Left lobe of liver (tissue), 2 donors: ENCODE data around the gene WDR38. TPM values are rescaled to one million over a fixed set of nuclear protein-coding genes. Genes with fewer than 3 reads are reported as not detected.
"Not testable (repeated sequence)": the region's sequence is repeated elsewhere in the genome, so short reads cannot be mapped to it uniquely, and the experiment has no call there.

Source experiments
- ATAC-seq: fragments of 200-7000 bp; cut with Tn5 transposase; one replicate; pipeline ENCODE4 v1.9.1; 2020; ENCODE audit warnings: mild to moderate bottlenecking, moderate library complexity
- DNase-seq: peaks from one replicate; pipeline ENCODE4 v3.0.0-alpha.2; 2020; ENCODE audit warnings: low spot score
- total RNA-seq: library from RNA; stranded (reverse); gene quantifications from one replicate; pipeline ENCODE4 v1.2.1, GENCODE V29; 2021
- donor health status: DM: no; HTN: no; CAD: no; lungs with moderate emphysema.
- donor health status: DM: no; HTN: yes; CAD: no.

WDR38 gene
- total RNA-seq, 1 donor from 2014 or later, result not detected

DNA sequence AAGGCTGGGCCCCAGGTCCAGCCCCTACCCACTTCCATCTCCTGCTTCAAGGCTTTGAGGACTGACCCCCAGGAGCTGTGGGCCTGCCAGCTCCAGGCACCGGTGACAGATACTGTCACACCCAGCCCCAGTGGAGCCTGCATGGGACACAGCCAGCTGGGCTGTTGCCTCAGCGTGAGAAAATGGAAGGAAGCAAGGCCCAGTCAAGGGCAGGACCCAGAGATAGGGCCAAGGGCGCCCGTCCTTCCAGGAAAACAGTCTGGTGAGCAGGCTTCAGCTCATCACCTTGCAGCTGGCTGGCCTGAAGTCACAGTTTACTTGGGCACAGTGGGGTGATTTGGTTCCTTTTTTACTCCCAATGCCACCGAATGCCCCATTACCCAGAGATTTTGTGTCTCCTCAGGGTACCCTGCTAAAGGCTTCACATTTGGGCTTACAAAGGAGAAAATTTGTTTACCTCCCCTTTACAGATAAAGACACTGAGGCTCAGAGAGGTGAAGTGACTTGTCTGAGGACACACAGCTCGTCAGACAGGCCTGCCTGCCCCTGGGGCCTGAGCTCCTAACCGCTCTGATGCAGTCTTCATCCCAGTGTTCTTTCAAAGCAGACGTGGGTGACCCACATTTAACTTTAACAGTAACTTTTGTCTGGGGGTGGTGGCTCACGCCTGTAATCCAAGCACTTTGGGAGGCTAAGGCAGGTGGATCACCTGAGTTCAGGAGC lies 21.5 kb upstream of the WDR38 start:
- peak; percentile 71 for ATAC-seq

DNA sequence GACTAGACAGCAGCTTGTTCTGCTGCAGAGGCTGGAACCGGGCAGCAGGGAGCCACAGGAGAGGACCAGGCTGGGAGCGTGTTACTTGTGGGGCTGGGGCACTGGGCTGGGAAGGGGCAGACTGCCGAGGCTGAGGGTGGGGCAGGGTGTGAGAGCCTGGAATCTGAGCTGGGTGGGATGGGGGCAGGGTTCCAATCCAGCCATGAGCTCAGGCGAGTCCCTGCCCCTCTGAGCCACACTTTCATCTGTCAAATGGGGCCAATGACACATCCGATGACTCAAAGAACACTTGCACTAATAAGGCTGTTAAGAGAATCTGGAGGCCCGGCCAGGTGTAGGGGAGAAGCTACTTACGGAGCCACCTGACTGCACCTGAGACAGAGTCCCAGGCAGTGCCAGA lies 18.7 kb upstream of the WDR38 start:
- ATAC-seq (no peak), DNase-seq (no peak)

More for the DNA sequence above, 21.5 kb upstream of the WDR38 start:
- DNase-seq, result no peak

DNA sequence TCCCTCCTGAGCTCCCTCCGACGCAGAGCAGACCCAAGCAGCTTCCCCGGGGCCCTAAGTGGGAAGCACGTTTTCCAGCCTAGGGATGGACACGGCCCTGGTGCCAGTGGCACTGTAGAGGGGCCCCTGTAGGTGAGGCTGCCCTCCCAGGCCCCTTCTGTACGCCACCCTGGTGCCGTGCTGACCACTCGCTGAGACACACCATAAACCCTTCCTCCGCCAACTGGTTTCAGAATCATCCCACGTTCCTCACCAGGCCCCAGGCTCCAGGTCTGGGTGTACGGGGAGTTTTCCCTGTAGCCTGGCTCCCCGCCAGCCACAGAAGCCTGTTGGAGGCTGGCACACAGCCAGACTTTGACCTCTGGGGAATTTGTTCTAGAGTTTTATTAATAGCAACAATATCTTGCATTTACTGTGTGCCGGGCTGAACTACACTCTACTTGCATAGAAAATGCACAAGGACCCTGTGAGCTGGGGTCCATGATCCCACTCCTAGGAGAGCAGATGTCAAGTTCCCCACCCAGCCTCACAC lies 18.2 kb upstream of the WDR38 start:
- DNase-seq, result no peak
- ATAC-seq, result peak; percentile 16

DNA sequence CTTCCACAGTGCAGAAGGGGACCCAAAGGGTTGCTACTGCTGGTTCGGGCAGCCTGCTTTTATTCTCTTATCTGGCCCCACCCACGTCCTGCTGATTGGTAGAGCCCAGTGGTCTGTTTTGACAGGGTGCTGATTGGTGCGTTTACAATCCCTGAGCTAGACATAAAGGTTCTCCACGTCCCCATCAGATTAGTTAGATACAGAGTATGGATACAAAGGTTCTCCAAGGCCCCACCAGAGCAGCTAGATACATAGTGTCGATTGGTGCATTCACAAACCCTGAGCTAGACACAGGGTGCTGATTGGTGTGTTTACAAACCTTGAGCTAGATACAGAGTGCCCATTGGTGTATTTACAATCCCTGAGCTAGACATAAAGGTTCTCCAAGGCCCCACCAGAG lies 15.1 kb upstream of the WDR38 start:
- not testable (repeated sequence) for DNase-seq, ATAC-seq

DNA sequence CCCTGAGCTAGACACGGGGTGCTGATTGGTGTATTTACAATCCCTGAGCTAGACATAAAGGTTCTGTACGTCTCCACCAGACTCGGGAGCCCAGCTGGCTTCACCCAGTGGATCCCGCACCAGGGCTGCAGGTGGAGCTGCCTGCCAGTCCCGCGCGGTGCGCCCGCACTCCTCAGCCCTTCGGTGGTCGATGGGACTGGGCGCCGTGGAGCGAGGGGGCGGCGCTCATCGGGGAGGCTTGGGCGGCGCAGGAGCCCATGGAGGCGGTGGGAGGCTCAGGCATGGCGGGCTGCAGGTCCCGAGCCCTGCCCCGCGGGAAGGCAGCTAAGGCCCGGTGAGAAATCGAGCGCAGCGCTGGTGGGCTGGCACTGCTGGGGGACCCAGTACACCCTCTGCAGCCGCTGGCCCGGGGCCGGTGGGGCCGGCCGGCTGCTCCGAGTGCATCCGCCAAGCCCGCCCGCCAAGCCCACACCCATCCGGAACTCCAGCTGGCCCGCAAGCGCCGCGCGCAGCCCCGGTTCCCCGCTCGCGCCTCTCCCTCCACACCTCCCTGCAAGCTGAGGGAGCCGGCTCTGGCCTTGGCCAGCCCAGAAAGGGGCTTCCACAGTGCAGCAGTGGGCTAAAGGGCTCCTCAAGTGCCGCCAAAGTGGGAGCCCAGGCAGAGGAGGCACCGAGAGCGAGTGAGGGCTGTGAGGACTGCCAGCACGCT lies 14.5 kb upstream of the WDR38 start:
- ATAC-seq, DNase-seq: not testable (repeated sequence)

DNA sequence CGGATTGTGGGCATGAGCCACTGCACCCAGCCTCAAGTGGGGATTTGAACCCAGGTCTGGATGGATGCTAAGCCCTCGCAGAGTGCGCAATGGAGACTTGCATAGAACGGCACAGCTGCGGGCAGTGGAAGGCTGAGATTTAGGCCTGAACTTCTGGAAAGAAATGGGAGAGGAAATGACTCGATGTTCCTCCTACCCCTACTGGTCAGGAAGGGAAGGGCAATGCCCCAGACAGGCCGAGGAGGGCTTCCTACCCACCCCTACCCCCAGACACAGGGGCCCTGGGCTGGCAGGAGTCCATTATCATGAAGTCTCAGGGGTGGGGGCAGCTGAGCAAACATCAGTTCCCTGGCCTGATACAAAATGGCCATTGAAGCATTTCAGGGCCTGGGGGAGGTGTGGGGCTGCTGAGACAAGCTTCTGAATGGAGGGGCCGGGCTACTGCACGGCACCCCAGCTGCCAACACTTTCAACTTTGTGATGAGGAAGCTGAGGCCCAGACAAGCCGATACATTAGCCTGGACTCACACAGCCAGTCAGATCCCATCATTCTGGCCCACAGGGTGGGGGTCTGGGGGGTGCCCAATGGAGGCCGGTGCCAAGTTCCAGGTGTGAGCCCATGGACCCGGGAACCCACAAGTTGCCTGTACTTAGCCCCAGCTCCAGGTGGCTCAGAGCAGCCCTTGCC lies 13.5 kb upstream of the WDR38 start:
- ATAC-seq (peak; percentile 24), DNase-seq (no peak)

DNA sequence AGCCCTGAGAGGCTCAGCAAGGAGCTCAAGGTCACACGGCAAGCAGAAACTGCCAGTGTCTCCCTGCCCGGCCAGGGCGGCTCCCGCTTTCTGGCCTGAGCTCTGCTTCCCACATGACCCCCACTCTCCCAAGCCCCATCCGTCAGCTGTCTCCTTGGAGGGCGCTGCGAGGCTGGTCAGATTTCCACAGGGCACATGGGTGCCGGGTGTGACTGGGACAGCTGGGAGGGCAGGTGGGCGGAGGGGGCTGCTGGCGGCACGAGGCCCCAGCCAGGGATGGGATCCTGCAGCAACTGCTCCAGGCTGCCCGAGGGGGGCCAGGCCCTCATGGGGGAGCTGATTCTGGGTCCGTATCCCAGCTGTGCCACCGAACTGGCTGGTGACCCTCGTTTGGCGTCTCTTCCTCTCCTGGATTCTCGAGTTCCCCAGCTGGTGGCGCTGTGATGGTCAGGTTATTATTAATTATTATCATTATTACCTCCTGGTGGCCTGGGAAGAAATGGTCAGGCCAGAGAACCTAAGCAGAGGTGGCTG lies 12.9 kb upstream of the WDR38 start:
- ATAC-seq, result no peak
- no peak for DNase-seq

DNA sequence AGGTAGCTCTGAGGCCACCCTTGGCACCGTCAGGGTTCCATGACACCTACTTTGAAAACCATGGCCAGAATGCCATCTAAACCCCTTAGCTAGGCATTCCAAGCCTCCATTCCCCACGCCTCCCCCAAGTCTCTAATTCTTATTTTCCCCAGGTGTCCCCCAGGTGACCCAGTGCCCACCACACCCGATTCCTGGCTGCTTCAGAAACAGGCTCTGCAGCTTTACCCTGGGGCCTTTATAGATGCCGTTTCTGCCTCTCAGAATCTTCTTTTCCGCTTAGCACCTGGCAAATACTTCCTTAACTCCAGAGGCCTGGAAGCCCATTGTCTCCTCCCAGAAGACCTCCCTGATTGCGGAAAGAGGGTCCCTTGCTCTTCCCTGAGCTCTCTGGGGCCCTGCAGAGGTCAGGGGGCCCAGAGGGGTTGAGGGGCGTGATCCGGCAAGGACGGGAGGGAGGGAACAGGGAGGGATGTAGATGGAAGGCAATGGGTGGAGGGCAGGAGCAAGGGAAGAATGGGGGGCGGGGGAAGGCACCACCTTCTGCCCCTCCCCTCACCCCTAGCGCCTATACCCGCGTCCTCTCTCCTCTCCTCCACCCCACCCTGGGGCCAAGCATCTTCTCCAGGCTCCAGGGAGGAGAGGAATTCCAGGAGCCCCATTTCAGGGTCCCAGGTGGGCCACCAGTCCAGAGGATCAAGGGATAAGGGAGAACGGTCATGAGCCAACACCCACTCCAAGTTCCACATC lies 12.0 kb upstream of the WDR38 start:
- ATAC-seq, result no peak
- no peak for DNase-seq

DNA sequence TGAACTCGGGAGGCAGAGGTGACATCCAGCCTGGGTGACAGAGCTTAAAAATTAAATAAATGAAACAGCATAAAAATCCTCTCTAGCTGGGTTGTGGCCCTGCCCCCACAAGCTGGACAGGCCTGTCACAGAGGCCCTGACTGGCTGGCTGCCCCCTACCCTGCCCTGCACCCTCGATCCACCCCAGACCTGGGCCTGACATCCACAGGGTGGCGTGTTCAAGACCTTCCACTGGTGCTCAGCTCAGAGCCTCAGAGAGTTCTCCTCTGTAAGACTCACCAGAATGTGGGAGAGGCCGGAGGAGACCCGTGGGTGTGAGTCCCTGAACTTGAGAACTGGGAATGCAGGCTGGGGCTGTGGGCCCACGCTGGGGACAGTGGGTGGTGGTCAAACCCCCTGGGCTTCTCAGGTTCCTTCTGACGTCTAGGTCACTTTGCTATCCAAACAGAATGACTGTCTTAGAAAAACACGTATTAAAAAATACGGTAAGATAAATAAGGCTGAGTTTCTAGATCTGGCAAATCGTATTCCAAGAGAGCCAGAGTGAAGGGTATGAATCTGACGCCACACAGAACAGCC lies 9.7 kb upstream of the WDR38 start:
- ATAC-seq, result no peak

DNA sequence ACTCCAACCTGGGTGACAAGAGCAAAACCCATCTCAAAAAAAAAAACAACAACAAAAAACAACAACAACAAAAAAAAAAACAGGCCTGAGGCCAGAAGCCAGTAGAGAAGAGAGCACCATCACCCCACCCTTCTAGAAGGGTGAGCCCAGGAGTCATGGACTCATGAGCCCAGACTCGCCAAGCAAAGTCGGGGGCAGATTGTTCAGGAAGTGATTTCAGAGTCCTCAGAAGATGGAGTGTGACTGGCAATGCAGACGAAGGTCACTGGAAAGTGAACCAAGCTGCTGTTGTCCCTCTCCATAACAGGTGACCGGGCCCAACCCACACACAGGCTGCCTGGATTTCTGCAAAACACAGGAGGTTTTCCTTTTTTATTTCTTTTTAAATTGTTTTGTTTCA lies 9.0 kb upstream of the WDR38 start:
- no peak for DNase-seq
- no peak for ATAC-seq

More for the DNA sequence above, 9.7 kb upstream of the WDR38 start:
- no peak for DNase-seq

DNA sequence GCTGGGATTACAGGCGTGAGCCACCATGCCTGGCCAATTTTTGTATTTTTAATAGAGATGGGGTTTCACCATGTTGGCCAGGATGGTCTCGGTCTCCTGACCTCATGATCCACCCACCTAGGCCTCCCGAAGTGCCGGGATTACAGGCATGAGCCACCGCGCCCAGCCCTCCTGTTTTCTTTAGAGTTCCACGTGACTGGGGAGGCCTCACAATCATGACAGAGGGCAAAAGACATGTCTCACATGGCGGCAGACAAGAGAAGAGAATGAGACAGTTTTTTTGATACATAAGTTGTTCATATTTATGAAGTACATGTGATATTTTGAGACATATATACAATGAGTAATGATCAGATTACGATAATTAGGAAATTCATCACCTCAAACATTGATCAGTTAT lies 6.8 kb upstream of the WDR38 start:
- ATAC-seq, DNase-seq: not testable (repeated sequence)

DNA sequence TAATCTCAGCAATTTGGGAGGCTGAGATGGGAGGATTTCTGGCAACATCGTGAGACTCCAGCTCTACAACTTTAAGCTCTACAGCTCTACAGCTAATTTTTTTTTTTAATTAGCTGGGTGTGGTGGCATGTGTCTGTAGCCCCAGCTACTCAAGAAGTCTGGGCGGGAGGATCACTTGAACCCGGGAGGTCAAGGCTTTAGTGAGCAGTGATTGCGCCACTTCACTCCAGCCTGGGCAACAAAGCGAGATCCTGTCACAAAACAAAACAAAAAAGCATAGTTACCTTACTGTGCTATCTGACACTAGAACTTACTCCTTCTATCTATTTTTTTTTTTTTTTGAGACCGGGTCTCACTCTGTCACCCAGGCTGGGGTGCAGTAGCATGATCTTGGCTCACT lies 6.3 kb upstream of the WDR38 start:
- ATAC-seq, result no peak
- DNase-seq, result no peak

DNA sequence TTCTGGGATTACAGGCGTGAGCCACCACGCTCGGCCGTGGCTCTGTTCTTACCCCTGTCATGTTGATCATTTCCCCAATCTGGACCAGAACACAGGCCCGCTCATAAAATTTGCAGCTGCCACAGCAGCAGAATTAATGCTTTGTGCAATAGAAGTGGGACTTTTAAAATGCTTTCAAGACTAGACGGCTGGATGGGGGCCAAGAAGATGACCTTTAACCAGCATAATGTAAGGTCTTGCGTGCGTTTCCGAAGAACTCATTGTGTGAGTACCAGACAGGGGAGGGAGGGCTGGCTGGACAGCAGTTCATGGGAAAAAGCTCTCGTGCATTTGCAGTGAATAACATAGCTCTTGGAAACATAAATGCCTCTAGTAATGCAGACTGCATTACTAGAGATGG lies 3.5 kb upstream of the WDR38 start:
- no peak for DNase-seq
- ATAC-seq, result no peak

DNA sequence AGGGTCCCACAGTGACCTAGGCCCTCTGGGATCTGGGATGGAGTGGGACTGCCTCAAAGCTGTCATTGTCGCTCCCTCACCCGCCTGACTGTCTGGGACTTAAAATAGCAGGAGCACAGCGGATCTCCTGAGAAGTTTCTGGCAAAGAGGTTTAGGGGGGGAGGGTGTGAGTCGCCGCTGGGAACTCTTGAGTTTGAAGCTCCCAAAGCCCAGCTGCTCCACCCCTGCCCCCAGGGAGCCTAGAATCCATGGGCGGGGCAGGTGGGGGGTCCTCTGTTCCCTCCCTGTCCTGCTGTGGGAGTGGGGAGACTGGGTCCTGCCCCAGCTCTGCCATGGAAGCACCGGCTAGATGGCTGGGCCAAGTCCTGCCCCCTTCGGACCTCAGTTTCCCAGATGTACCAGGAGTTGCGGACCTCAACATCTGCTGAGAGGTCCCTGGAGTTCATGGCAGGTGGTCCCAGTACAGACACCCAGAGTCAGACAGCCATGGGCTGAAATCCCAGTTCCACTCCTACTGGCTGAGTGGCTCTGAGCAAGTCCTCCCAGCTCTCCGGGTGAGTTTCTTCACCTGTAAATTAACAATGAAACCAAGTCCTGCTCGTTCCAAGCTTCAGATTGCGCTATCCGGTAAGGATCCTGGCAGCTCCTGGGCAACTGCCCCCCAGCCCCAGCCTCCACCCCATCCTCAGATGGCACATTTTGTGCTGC lies 985 bp upstream of the WDR38 start:
- DNase-seq (no peak), ATAC-seq (no peak)

DNA sequence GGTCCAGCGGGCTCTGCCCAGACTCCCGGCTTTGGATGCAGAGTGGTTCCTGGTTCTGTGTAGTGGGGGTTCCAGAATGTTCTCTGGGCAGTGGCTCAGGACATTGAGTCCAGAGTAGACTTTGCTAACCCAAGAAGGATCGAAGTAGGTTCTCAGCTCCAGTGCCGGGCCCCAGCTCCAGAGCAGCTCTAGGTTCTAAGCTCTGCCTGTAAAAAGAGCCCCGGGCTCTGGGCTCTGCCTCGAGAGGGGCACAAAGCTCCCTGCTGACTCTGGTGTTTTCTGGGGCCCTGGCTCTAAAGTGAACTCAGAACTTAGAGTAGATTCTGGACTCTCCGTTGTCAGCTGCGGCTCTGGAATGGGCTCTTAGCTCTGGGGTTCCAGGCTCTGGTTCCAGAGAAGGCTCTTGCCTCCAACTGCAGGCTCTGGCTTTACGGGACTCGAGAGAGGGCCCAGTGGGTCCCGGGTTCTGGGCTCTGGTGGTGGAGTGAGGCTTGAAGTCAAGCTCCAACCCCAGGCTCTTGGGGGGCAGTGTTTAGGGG lies 414 bp downstream of the WDR38 start:
- no peak for ATAC-seq
- no peak for DNase-seq

DNA sequence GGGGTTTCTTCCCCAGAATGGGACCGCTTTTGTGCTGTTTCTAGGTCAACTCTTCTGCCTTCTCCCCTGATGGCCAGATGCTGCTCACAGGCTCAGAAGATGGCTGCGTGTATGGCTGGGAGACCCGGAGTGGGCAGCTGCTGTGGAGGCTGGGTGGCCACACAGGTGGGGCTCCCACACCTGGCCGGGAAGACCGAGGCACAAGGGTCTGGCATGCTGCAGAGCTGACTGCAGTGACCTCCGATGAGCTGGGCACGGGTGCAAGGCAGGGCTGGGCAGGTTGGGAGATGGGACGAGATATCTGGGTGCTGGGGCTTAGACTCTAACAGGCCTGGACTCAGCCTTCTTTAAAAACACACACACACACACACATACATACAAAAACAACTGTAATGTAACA lies 901 bp downstream of the WDR38 start:
- DNase-seq (no peak), ATAC-seq (no peak)

DNA sequence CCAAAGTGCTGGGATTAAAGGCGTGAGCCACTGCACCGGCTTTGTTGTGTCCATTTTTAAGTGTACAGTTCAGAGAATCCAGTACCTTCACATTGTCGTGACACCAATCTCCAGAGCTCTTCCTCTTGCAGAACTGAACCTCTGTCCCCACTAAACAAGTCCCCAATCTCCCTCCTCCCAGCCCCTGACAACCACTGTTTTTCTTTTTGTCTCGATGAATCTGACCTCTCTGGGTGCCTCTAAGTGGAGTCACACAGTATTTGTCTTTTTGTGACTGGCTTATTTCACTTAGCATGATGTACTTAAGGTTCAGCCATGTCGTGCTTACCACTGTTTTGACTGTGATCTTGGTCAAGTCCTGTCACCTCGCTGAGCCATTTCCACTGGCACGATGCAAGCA lies 1.6 kb downstream of the WDR38 start:
- DNase-seq, result no peak
- no peak for ATAC-seq

DNA sequence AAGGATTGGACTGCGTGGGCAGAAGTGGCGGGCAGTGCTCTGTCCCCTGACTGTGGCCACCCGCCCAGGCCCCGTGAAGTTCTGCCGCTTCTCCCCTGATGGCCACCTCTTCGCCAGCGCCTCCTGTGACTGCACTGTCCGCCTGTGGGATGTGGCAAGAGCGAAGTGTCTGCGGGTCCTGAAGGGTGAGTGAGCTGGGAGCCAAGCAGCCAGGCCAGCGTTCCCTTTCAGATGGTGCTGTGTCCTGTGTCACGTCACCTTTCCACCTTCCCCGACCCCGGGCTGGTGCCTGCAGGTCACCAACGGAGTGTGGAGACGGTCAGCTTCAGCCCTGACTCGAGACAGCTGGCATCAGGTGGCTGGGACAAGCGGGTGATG lies 2.3 kb downstream of the WDR38 start:
- DNase-seq (no peak), ATAC-seq (no peak)

DNA sequence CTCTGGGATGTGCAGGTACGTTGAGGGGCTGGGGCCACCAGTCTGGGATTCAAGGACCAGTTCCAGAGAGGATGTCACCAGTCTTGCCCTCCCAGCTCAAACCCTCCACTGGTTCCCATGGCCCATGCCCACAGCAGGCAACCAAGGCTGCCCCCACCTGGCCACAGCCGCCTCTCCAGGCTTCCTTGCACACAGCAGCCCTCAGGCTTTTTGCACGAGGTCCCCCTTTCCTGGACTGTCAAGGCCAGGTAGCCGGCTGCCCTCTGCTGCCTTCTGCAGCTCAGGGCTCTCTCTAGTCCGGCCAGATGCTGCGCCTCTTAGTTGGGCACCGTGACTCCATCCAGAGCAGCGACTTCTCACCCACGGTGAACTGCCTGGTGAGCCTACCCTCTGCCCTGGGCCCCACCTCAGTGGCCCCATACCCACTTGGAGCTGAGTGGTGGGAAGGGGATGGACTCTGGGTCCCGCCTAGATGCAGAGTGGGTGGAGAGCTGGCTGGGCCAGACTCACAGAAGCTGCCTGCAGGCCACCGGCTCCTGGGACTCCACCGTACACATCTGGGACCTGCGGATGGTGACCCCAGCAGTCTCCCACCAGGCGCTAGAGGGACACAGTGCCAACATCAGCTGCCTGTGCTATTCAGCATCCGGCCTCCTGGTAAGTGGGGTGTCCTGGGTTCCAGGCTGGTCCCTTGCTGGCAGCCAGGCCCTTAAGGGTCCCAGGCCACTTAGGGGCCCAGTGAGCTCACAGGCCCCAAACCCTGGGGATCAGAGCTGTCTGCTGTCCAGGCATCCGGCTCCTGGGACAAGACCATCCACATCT lies 2.9 kb downstream of the WDR38 start:
- DNase-seq (no peak), ATAC-seq (peak; percentile 18)
